Measurements from ENCODE around the gene GPRC5C.

Gene GPRC5C

DNA sequence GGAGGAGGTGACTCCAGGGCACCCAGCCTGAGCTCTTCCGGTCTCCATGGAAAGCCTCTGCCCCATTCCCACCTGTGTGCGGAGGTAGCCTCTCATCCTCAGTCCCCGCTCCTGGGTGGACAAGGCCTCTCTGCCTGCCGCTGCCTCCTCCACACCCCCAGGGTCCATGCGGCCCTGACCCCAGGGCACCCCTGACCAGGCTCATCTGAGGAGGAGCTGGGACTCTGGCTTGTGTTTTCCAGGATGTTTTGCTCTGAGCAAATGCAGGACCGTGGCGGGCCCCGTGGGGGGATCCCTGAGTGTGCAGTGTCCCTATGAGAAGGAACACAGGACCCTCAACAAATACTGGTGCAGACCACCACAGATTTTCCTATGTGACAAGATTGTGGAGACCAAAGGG lies 41.4 kb downstream of the GPRC5C start:
- H3K4me3 ChIP-seq (ENCODE audit: low read length): no peak overlapping the region
- DNase-seq (ENCODE audit: low read depth): no peak
- TF ChIP-seq, protein P1, sequence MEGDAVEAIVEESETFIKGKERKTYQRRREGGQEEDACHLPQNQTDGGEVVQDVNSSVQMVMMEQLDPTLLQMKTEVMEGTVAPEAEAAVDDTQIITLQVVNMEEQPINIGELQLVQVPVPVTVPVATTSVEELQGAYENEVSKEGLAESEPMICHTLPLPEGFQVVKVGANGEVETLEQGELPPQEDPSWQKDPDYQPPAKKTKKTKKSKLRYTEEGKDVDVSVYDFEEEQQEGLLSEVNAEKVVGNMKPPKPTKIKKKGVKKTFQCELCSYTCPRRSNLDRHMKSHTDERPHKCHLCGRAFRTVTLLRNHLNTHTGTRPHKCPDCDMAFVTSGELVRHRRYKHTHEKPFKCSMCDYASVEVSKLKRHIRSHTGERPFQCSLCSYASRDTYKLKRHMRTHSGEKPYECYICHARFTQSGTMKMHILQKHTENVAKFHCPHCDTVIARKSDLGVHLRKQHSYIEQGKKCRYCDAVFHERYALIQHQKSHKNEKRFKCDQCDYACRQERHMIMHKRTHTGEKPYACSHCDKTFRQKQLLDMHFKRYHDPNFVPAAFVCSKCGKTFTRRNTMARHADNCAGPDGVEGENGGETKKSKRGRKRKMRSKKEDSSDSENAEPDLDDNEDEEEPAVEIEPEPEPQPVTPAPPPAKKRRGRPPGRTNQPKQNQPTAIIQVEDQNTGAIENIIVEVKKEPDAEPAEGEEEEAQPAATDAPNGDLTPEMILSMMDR (conservative IDR thresholded peaks at IDR 0.05; ENCODE audit: low read length): no peak

DNA sequence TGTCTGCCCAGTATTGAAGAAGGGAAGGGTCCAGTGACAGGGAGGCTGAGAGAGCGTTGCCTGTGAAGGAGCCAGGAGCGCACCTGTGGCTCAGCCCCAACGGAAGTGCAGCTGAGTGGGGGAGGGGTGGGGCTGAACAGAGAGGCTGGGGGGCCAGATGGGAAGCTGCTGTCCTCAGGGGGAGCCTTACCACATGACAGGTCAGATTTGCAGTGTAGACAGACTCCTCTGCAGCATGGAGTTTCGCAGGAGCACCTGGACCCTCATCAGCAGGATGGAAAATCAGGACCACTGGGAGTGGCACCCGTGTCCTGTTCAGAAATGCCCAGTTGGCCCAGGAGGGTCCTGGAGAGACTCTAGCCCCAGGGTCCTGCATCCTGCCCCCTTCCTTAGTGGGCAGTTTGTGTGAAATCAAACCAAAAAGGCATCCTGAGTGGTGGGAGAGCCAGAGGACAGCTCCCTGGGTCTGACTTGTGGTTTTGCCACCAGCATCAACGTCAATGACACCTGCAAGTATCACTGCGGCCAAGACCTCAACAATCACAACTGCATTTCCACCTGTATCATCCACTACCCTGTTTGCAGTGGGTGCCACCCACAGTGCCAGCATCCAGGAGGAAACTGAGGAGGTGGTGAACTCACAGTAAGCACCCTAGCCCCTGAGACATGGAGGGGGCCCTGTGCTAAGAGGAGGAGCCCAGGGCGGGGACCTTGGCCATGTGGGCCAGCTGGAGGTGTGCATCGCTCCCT lies 42.3 kb downstream of the GPRC5C start:
- no peak overlapping the region for H3K4me3 ChIP-seq (ENCODE audit: low read length)
- TF ChIP-seq, protein P1 (conservative IDR thresholded peaks at IDR 0.05; ENCODE audit: low read length): no peak
- DNase-seq (ENCODE audit: low read depth): no peak

DNA sequence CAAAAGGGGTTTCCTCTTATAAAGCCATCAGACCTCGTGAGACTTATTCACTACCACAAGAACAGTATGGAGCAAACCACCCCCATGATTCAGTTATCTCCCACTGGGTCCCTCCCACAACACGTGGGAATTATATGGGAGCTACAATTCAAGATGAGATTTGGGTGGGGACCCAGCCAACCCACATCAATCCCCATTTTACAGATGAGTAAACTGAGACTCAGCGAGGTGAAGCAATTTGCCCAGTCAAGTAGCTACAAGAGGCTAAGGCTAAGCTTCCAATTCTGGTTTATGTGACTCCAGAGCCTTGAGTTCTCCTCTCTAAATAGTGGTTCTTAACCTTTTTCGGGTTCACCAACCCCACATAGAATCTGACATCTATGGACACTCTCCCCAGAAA lies 43.3 kb downstream of the GPRC5C start:
- no peak overlapping the region for H3K4me3 ChIP-seq (ENCODE audit: low read length)
- TF ChIP-seq, protein P1 (conservative IDR thresholded peaks at IDR 0.05; ENCODE audit: low read length): no peak
- no peak for DNase-seq (ENCODE audit: low read depth)

DNA sequence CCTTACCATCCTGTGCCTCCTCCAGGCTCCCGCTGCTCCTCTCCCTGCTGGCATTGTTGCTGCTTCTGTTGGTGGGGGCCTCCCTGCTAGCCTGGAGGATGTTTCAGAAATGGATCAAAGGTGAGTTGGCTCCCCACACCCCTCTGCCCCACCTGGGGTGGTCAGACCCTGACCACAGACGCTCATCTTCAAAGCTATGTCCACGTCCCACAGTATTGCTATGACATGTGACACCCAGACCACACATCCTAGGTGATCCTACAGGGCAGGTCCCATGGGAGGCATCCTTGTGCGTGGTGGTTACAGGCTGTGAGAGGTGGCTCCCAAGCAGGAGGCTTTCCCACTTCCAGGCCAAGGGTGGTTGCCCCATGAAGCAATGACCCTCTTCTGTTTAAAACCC lies 45.5 kb downstream of the GPRC5C start:
- H3K4me3 ChIP-seq (ENCODE audit: low read length): no peak overlapping the region
- DNase-seq (ENCODE audit: low read depth): no peak
- TF ChIP-seq, protein P1 (conservative IDR thresholded peaks at IDR 0.05; ENCODE audit: low read length): no peak

DNA sequence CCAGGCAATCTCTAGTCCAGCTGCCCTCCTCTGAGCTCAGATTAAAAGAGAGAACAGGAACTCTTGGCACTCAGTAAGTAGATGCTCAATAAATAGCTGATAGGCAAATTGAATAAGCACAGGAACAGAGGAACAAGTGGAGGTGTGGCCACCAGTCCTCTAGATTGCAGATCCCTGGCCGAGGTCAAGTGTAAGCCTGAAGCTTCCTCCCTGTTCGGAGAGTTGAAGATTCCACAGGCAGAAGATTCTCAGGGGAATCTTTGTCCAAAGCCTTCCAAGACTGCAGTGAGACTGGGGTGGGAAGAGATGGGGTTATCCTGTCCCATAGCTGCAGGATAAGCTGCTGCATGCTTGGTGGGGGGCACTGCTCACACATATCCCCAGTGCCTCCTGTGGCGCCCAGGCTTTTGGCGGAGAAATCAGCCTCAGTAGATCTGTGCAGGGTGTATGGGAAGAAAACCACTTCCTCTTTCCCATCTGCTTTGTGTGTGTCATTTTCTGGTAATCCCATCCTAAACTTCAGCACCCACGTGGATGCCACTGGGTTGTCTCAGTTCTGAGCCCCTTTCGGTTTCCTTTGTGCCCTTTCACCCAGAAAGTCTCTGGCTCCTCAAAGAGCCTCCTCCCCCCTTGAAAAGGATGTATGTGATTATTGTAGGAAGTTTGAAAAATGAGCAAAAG lies 46.7 kb downstream of the GPRC5C start:
- TF ChIP-seq, protein P1 (conservative IDR thresholded peaks at IDR 0.05; ENCODE audit: low read length): no peak
- no peak overlapping the region for H3K4me3 ChIP-seq (ENCODE audit: low read length)
- DNase-seq (ENCODE audit: low read depth): no peak

DNA sequence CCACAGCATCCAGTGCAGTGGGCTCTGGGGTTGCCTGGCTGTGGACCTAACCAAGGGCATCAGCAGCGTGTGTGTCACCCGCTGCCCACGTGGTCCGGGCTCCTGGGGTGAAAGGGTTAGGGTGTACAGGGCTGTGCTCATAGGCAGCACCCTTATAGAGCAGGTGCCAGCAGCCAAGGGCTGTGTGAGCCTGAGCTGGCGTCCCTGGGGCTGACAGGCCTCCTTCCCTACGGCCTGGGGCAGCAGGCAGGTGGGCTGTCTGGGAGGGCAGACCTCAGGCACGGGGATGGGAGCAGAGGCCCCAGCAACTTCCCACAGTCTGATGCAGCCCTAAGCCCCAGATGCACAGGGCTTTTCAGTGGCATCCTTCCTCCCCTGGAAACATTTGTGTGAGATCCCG lies 48.4 kb downstream of the GPRC5C start:
- no peak overlapping the region for H3K4me3 ChIP-seq (ENCODE audit: low read length)
- TF ChIP-seq, protein P1 (conservative IDR thresholded peaks at IDR 0.05; ENCODE audit: low read length): no peak
- no peak for DNase-seq (ENCODE audit: low read depth)

DNA sequence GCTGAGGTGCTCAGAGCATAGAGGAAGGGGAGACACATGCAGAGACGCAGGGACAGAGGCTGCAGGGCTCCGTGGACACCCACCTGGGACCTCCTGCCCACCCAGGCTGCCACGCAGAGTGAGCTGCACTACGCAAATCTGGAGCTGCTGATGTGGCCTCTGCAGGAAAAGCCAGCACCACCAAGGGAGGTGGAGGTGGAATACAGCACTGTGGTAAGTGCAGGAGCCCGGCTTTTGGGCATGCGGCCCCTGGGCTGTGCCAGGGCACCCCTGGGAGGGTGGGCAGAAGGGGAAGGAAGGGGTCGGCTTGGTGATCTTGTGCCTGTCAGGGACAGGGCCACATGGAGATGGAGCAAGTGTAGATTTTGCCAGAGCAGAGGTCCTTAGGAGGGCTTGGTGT lies 49.7 kb downstream of the GPRC5C start:
- no peak for DNase-seq (ENCODE audit: low read depth)

More for the DNA sequence above, 49.7 kb downstream of the GPRC5C start:
- no peak overlapping the region for H3K4me3 ChIP-seq (ENCODE audit: low read length)
- TF ChIP-seq, protein P1 (conservative IDR thresholded peaks at IDR 0.05; ENCODE audit: low read length): no peak

Data from AG10803 (cell line).